IPS-NIHi11 (cell line): ENCODE measurements around the gene OTOA.
"Not testable (repeated sequence)": the region's sequence is repeated elsewhere in the genome, so short reads cannot be mapped to it uniquely, and the experiment has no call there.

Experiments
- DNase-seq: peaks from one replicate; pipeline ENCODE4 v3.0.0; 2012; ENCODE audit warnings: mixed read lengths, low spot score

The OTOA gene

GRCh38 chr16:21663889-21664647, at the start of gene OTOA:
OTOA (plus strand) TSS chr16:21663968; CDS start chr16:21678515, 14,547 bp downstream.
- peak; percentile 77 for DNase-seq

- no peak for DNase-seq
These were observed 48.9 kb upstream of the OTOA start for GRCh38 chr16:21614896-21615295.

DNA sequence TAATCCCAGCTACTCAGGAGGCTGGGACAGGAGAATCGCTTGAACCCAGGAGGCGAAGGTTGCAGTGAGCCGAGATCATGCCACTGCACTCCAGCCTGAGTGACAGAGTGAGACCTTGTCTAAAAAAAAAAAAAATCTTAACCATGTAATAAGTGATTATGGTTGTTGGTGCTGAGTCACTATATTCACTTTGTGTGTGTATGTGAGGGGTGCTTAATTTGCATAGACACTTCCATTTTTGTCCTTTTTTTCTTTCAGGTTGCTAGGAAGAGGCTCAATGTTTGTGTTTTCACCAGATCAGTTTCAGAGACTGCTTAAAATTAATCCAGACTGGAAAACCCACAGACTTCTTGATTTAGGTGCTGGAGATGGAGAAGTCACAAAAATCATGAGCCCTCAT, 46.2 kb upstream of the OTOA start:
- DNase-seq = no peak

GRCh38 chr16:21618281-21618680, 45.5 kb upstream of the OTOA start:
- no peak for DNase-seq

DNA sequence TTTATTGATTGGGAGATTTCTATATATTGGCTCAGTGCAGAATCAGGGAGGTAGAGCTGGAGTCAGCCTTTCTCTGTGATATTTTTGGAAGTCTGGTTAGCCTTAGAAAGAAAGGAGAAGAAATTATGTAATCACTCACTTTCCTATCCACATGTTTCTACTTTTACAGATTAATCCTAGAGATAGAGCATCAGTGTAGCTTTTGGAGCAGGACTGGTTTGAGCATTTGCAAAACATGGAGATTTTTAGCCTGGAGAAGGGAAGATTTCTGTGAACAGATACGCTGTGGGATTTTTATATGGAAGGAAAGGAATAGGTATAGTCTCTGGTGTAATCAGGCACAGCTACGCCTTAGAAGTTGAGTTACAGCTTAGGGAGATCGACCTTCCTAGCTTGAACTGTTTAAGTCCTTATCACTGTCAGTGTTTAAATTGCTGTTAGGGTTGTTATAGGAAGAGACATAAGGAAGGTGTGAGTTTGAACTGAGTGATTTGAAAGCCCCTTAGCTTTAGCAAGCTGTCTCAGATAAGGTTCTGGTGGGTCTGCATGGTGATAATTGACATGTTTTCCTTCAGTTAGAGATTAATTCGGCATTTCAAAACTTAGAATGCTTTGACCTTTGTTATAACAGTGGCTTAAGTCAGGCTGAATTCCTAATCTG, 43.9 kb upstream of the OTOA start:
- DNase-seq = no peak

- DNase-seq = no peak
These were observed 43.2 kb upstream of the OTOA start for GRCh38 chr16:21620592-21620991.

DNA sequence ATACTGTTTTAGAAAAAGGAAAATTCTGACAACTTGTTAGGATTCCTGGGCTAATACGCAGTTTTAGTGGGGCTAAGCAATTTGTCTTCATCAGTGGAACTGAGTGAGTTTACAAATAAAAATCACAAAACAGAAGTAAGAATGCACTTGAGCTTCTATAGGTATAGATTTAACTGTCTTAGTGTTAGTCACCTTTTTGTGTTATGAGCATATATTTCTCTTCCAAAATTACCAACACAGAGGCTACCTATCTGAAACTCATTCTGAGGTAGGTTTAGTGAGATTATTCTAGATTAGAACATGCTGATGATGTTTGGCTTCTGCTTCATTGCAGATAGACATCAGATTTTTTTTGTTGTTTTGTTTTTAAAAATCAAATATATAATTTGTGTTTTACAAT, 41.2 kb upstream of the OTOA start:
- DNase-seq = no peak

DNA sequence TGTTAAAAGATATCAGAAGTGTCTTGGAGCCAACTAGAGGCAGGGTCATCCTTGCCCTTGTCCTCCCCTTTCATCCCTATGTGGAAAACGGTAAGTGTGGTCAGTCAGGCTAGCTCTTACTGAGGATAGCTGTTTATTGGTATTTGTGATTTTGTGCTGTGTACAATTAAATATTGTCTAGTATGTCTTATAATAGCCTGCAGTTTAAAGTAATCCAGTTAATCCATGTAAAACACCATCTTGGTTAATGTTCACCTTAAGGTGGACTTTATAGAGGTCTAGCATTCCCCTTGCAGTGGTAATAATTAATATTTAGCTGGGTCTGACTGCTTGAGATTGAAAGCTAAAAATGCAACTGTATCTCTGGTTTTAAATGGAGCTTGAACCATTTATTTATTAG, 38.7 kb upstream of the OTOA start:
- no peak for DNase-seq

DNA sequence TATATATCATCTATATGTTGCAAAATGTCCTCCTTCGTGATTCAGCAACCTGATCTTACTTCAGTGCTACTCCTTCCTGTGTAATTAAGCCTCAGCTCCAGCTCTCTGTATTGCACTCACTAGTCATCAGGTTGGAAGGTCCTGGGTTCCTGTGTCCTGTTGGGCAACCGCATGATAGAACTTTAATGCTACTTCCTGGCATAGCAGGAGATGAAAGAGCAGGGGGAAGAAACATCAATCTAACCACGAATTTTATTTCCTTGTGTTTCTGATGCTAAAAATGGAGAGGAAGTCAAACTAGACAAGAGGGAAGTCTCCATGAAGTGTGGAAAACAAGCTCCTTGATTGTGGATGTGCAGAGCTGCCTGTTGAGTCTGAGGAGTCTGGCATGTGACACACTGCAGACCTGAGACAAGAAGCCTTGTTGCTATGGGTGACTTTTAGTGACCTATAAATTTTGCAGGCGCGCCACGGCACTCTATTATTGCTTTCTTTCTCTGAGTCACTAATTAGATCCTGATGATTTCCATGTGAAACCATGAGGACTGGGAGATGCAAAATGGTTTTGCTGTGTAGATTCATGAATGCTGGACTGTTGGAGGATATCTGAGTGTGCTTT, 37.0 kb upstream of the OTOA start:
- DNase-seq = no peak

DNA sequence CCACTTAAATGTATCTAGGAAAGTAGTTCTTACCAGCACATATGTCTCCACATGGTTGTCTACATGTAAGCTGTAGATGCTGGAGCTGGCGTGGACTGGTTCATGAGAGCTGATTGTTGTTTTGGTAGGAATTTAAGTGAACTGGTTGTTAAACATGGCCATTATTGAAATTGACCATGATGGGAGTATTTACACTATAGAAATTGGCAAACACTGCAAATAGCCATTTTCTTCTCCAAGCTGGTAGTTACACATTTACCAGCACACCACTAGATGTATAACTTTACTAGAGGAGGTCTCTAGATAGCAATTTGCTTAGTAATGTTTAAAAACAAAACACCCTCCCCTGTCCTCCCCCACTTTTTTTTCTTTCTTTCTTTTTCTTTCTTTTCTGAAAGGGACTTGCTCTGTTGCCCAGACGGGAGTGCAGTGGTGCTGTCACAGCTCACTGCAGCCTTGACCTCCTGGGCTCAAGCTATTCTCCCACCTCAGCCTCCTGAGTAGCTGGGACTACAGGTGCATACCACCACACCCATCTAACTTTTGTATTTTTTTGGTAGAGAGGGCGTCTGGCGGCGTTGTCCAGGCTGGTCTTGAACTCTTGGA, 35.5 kb upstream of the OTOA start:
- DNase-seq = no peak

DNA sequence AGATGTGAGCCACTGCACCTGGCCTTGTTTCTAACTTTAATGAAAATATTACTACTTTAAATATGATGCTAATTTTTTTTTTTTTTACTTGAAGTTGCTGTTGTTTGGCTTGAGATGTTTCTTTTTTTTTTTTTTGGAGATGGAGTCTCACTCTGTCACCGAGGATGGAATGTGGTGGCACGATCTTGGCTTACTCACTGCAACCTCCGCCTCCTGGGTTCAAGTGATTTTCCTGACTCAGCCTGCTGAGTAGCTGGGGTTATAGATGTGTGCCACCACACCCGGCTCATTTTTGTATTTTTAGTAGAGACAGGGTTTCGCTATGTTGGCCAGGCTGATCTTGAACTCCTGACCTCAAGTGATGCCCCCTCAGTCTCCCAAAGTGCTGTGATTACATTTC, 35.0 kb upstream of the OTOA start:
- no peak for DNase-seq

DNA sequence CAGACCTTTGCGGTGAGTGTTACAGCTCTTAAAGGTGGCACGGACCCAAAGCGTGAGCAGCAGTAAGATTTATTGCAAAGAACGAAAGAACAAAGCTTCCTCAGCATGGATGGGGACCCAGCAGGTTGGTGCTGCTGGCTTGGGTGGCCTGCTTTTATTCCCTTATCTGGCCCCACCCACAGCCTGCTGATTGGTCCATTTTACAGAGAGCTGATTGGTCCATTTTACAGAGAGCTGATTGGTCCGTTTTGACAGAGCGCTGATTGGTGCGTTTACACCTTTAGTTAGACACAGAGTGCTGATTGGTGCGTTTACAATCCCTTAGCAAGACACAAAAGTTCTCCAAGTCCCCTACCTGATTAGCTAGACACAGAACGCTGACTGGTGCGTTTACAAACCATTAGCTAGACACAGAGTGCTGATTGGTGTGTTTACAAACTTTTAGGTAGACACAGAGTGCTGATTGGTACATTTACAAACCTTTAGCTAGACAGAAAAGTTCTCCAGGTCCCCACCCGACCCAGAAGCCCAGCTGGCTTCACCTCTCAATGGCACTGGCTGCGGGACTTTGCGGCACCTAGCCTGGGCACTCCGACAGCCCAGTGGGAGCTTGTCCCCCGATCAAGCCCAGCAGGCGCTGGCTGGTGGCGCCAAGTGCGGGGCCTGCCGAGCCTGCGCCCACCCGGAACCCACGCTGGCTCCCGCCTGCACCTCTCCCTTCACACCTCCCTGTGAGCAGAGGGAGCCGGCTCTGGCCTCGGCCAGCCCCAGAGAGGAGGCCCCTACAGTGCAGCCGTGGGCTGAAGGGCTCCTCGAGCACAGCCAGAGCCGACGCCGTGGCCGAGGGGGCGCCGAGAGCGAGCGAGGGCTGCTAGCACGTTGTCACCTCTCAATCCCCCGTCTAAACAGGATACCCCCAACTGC, 33.9 kb upstream of the OTOA start:
- DNase-seq = not testable (repeated sequence)

DNA sequence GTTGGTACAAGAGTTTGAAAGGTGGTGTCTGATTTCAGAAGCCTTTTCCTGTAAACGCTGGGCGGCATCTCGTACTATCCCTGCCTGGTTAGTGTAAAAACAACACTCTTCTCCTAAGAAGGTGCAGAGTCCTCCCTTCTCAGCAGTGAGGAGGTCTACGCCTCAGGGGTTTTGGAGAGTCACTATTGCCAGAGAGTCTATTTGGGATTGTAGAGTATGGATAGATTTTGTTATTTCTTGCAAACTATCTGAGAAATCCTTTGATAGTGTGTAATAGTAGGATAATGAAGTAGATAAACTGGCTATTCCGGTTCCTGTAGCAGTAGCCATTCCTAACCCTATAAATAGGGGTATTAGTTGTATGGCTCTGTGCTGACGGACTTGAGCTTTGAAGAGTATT, 32.9 kb upstream of the OTOA start:
- DNase-seq = not testable (repeated sequence)

DNA sequence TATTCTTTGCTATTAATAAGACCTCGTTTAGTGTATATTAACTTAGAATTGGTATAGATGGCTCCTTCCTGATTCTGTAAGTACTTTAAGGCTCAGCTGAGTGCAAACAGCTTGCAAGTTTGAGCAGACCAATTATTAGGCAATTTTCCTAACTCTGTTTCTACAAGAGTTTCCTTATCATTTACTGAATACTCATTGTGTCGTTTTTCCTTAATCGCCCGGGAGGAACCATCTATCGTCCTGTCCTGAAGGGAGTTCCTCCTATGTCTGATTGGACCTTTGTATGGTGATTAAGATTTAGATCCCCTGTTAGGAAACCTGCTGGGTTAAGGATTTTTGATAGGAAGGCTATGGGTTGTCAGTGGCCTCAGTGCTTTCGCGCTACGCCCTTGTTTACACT, 32.4 kb upstream of the OTOA start:
- DNase-seq = not testable (repeated sequence)

- DNase-seq = not testable (repeated sequence)
These were observed 31.7 kb upstream of the OTOA start for GRCh38 chr16:21631951-21632575.

DNA sequence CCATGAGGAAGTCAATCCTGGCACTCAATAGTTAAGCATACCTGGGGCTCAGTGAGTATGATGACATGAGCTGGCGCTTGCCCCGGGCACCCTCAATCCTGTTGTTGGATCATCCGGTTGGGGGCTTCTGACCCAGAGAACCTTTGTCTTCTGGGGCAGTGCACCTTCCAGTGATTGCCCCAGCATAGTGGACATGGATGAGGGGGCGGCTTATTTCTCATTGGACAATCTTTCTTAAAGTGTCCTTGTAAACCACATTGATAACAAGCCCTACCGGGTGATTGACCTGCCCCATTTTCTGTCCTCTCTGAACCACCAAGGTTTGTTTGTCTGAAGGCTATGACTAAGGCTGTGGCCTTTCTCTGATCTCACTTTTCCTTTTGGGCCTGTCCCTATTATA, 29.6 kb upstream of the OTOA start:
- DNase-seq = no peak

GRCh38 chr16:21635694-21636093, 28.1 kb upstream of the OTOA start:
- DNase-seq = not testable (repeated sequence)

DNA sequence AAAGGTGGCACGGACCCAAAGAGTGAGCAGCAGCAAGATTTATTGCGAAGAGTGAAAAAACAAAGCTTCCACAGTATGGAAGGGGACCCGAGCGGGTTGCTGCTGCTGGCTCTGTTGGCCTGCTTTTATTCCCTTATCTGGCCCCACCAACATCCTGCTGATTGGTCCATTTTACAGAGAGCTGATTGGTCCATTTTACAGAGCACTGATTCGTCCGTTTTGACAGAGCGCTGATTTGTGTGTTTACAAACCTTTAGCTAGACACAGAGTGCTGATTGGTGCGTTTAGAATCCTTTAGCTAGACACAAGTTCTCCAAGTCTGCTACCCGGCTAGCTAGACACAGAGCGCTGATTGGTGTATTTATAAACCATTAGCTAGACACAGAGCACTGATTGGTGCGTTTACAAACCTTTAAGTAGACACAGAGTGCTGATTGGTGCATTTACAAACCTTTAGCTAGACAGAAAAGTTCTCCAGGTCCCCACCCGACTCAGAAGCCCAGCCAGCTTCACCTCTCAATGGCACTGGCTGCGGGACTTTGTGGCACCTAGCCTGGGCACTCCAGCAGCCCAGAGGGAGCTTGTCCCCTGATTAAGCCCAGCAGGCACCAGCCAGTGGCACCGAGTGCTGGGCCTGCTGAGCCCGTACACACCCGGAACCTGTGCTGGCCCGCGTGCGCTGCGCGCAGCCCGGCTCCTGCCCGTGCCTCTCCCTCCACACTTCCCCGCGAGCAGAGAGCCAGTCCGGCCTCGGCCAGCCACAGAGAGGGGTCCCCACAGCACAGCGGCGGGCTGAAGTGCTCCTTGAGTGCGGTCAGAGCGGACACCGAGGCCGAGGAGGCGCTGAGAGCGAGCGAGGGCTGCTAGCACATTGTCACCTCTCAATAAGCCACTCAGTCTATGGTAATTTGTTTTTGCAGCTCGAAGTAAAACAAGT, 26.5 kb upstream of the OTOA start:
- DNase-seq = no peak

DNA sequence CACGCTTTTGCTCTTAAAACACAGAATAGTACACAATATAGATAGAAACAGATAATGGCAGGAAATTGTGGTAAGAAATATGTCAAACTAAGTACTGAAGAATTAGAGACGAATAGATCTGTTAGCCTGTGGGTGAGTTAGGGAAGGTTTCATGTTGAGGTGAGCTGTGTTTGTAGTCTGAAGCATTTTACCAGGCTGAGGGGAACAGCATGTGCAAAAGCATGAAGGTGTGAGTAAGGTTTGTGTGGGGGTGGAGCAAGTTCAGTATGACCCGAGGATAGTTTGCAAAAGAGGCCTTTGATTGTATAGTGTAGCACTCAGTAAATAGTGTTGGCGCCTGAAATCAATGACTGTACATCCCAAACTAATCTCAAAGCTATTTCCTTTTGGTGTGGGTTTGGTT, 25.2 kb upstream of the OTOA start:
- DNase-seq = no peak

DNA sequence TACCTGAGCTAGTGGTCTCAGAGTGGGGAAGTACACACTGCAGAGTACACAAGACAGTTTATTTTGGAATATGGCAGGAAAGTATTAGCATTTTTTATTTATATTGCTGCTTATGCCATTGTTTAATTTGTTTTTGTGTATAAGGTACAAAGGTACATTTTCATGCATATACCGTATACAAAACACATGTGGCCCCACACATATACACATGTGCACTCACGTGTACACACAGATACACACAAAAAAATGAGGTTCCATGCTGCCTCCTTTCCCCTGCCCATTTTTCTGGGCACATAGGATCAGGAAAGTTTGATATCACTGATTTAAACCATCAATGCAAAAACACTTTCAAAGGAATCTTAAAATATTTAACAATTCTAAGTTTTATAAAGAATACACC, 24.3 kb upstream of the OTOA start:
- no peak for DNase-seq
